ENCODE measurements around the gene SNX22.

The SNX22 gene

GRCh38 chr15:64122936-64123351, 28.6 kb upstream of the SNX22 start:
- no peak for DNase-seq (ENCODE audit: low spot score)
- in situ Hi-C loops (cut with MboI; ENCODE audit: low pct_unique_long_range_greater_than_20kb, low sequenced_read_pairs, unreplicated experiment) = no loop called here
- TF ChIP-seq CTCF (IDR thresholded peaks at IDR 0.05; ENCODE audit: extremely low read depth, insufficient read depth, missing control alignments) = no peak

- no peak for TF ChIP-seq CTCF (IDR thresholded peaks at IDR 0.05; ENCODE audit: extremely low read depth, insufficient read depth, missing control alignments)
- DNase-seq (ENCODE audit: low spot score) = no peak
- in situ Hi-C loops (cut with MboI; ENCODE audit: low pct_unique_long_range_greater_than_20kb, low sequenced_read_pairs, unreplicated experiment) = no loop called here
These were observed 25.6 kb upstream of the SNX22 start for GRCh38 chr15:64125978-64126377.

- no peak for TF ChIP-seq CTCF (IDR thresholded peaks at IDR 0.05; ENCODE audit: extremely low read depth, insufficient read depth, missing control alignments)
- in situ Hi-C loops (cut with MboI; ENCODE audit: low pct_unique_long_range_greater_than_20kb, low sequenced_read_pairs, unreplicated experiment) = no loop called here
- DNase-seq (ENCODE audit: low spot score) = no peak
These were observed 23.8 kb upstream of the SNX22 start for GRCh38 chr15:64127521-64128270.

GRCh38 chr15:64130159-64130558, 21.4 kb upstream of the SNX22 start:
- DNase-seq (ENCODE audit: low spot score) = no peak
- no peak for TF ChIP-seq CTCF (IDR thresholded peaks at IDR 0.05; ENCODE audit: extremely low read depth, insufficient read depth, missing control alignments)
- in situ Hi-C loops (cut with MboI; ENCODE audit: low pct_unique_long_range_greater_than_20kb, low sequenced_read_pairs, unreplicated experiment) = no loop called here

GRCh38 chr15:64131547-64131946, 20.0 kb upstream of the SNX22 start:
- in situ Hi-C loops (cut with MboI; ENCODE audit: low pct_unique_long_range_greater_than_20kb, low sequenced_read_pairs, unreplicated experiment) = no loop called here
- no peak for DNase-seq (ENCODE audit: low spot score)
- TF ChIP-seq CTCF (IDR thresholded peaks at IDR 0.05; ENCODE audit: extremely low read depth, insufficient read depth, missing control alignments) = no peak

GRCh38 chr15:64132217-64132616, 19.3 kb upstream of the SNX22 start:
- in situ Hi-C loops (cut with MboI; ENCODE audit: low pct_unique_long_range_greater_than_20kb, low sequenced_read_pairs, unreplicated experiment) = no loop called here
- no peak for DNase-seq (ENCODE audit: low spot score)
- no peak for TF ChIP-seq CTCF (IDR thresholded peaks at IDR 0.05; ENCODE audit: extremely low read depth, insufficient read depth, missing control alignments)
